Type B pancreatic cell (in vitro differentiated cells): ENCODE measurements around the gene GIN1. TPM values are rescaled to one million over a fixed set of nuclear protein-coding genes. Genes with fewer than 3 reads are reported as not detected.
"Not testable (repeated sequence)": the region's sequence is repeated elsewhere in the genome, so short reads cannot be mapped to it uniquely, and the experiment has no call there.

Experiments used
- DNase-seq: peaks from one replicate; pipeline ENCODE4 v3.0.0; 2021; ENCODE audit warnings: mixed read lengths; ENCODE audit not compliant: unreplicated experiment; ENCODE audit errors: extremely low spot score
- H3K27ac Mint-ChIP-seq: 2 replicates; pipeline ENCODE4 v1.8.0; 2021; ENCODE audit warnings: mild to moderate bottlenecking, mixed read lengths
- H3K27me3 Mint-ChIP-seq: 2 replicates; pipeline ENCODE4 v1.8.0; 2021; ENCODE audit warnings: mixed read lengths
- H3K36me3 Mint-ChIP-seq: 2 replicates; pipeline ENCODE4 v1.8.0; 2021; ENCODE audit warnings: mixed read lengths
- H3K4me1 Mint-ChIP-seq: one replicate; pipeline ENCODE4 v1.8.0; 2021; ENCODE audit warnings: mixed read lengths; ENCODE audit not compliant: unreplicated experiment
- H3K4me3 Mint-ChIP-seq: 2 replicates; pipeline ENCODE4 v1.8.0; 2021; ENCODE audit warnings: mild to moderate bottlenecking, mixed read lengths
- H3K9me3 Mint-ChIP-seq: 2 replicates; pipeline ENCODE4 v1.8.0; 2021; ENCODE audit warnings: mixed read lengths
- long read RNA-seq: library from polyadenylated mRNA; unstranded; transcript quantifications from one replicate; pipeline ENCODE4 v2.0.0, GENCODE V29; 2020
- total RNA-seq: library from RNA; stranded (reverse); gene quantifications from 2 replicates; pipeline ENCODE4 v1.2.1, GENCODE V29; 2021; ENCODE audit warnings: low replicate concordance
- TF ChIP-seq, protein P1 (sequence below): fragments of 200-600 bp; sonication (generic); conservative IDR thresholded peaks from 2 replicates; pipeline ENCODE4 v1.5.0; 2021; ENCODE audit warnings: antibody characterized with exemption, mild to moderate bottlenecking

Gene GIN1, protein sequence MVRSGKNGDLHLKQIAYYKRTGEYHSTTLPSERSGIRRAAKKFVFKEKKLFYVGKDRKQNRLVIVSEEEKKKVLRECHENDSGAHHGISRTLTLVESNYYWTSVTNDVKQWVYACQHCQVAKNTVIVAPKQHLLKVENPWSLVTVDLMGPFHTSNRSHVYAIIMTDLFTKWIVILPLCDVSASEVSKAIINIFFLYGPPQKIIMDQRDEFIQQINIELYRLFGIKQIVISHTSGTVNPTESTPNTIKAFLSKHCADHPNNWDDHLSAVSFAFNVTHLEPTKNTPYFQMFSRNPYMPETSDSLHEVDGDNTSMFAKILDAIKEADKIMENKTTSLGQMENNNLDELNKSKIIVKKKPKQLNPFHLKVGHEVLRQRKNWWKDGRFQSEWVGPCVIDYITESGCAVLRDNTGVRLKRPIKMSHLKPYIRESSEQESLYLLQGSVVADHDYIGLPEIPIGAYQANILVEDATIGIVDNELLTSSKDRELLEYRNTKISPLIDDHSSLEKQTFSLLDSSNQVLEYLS
- 6.9 and 8.0 TPM in 2 replicates for total RNA-seq
- long read RNA-seq, transcript GIN1-201 (8 exons, 3,229 nt) = major isoform, 20 of 26 reads
- long read RNA-seq, partial matches to known transcripts = 0 of 26 reads
- long read RNA-seq, other reads (novel, unspliced or antisense) = 5 of 26 reads

DNA sequence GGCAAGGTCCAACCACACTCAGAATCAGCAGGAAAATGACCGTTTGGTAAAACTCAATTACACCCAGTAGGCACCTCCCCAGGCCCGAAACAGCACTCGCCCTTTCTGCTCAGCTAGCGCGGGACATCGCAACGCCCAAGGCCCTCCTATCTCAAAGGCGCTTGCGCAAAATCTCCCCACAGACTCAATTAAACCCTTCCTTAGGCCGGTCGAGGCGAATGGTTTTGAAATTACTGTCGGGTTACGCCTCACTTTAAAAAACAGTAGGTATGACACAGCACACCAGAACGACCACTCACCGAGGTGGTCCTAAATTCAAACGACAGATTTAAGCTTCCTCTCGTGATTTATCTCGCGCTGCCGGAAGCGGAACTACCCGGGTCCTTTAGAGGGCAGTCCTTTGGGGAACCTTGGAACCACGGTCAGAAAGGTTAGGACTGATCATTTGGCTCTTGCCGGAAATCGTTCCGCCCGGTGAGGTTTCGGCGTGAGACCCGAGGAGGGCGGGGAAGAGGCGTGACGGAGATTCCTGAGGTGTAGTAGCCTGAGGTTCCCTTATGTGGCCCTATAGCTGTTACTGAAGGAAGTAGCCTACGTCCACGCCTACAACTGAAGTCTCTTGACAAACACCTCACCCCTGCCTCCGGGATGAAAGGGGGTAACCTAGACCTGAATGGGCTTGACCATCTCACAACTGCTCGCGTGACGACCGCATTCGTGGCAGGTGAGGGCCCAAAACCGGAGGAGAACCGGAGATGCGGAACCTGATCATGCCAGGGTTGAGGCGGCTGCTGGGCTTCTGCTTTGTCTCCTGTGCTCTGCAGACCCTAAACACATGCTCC, at the start of gene GIN1, which contains the start of gene PPIP5K2:
TSS of gene GIN1 (minus strand) at position 374 of the 842 bp plus-strand sequence. CDS start 11,431 bp downstream, outside the sequence.
TSS of gene PPIP5K2 (plus strand) at position 537 of the 842 bp plus-strand sequence. CDS start 9,289 bp downstream, outside the sequence.
- no peaks in the 10 kb centered on the region for H3K9me3 Mint-ChIP-seq

DNA sequence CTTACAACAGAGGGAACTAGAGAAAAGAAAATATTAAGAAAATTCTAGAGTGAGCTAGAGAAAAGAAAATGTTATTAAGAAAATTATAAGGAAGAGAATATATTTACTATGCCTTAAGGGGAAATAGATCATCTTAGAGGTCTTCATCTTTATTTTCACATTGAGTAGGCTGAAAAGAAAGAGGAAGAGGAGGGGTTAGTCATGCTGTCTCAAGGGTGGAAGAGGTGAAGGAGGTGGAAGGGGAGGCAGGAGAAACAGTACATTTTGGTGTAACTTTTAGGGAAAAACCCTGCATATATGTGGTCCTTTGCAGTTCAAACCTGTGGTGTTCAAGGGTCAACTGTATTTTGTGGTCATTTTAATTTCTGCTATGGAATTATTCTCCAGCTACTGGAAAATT, 46.8 kb upstream of the GIN1 start:
- H3K27ac Mint-ChIP-seq = no peak overlapping the region
- H3K36me3 Mint-ChIP-seq = peaks cover 15% of the 10 kb centered on the region

More for the DNA sequence above, at the start of gene GIN1, which contains the start of gene PPIP5K2:
- peak; percentile 97 for DNase-seq
- Mint-ChIP-seq H3K27me3 (no peaks in the 10 kb centered on the region), H3K27ac (peak within 1 kb of the TSS; percentile 99), H3K4me1 (peaks cover 16% of the 10 kb centered on the region), H3K4me3 (peak within 1 kb of the TSS; percentile 96), H3K36me3 (peaks cover 11% of the 10 kb centered on the region)
- TF ChIP-seq, protein P1, sequence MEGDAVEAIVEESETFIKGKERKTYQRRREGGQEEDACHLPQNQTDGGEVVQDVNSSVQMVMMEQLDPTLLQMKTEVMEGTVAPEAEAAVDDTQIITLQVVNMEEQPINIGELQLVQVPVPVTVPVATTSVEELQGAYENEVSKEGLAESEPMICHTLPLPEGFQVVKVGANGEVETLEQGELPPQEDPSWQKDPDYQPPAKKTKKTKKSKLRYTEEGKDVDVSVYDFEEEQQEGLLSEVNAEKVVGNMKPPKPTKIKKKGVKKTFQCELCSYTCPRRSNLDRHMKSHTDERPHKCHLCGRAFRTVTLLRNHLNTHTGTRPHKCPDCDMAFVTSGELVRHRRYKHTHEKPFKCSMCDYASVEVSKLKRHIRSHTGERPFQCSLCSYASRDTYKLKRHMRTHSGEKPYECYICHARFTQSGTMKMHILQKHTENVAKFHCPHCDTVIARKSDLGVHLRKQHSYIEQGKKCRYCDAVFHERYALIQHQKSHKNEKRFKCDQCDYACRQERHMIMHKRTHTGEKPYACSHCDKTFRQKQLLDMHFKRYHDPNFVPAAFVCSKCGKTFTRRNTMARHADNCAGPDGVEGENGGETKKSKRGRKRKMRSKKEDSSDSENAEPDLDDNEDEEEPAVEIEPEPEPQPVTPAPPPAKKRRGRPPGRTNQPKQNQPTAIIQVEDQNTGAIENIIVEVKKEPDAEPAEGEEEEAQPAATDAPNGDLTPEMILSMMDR = peak; percentile 17

DNA sequence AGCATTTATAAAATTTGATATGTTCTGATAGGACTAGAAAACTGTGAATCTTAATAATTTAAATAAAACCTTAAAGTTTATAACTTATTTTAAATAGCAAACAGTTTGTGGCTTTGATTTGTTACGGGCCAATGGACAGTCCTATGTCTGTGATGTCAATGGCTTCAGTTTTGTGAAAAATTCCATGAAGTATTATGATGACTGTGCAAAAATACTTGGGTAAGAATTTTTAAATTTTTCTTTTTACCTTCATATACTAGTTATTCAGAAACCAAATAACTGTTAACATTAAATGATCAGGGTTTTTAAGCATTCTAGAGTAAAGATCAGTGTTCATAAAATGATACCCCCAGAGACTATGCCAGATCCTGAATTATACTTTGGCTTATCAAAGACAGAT, 31.2 kb upstream of the GIN1 start:
- H3K36me3 Mint-ChIP-seq = peaks cover 9% of the 10 kb centered on the region

More for the DNA sequence above, 46.8 kb upstream of the GIN1 start:
- Mint-ChIP-seq H3K27me3 (no peaks in the 10 kb centered on the region), H3K9me3 (no peaks in the 10 kb centered on the region), H3K4me1 (no peaks in the 10 kb centered on the region), H3K4me3 (no peak overlapping the region)
- TF ChIP-seq, protein P1 = no peak
- no peak for DNase-seq

DNA sequence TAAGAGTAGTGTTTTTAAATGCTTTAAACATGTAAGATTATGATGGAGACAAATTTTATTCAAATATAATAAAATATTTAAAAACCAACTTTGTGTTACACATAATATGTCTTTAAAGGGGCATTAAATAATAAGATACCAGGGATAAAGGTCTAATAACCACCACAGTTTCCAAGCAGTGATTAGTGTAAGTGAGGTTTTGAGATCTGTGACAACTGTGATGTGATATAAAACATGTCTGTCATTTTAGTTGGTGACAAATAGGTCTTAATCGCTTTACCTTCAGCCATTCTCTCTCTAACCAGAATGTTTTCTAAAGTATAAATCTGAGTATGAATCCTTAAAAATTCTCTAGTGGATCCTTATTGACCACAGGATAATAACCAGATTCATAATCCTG, 28.3 kb upstream of the GIN1 start:
- no peak overlapping the region for H3K4me3 Mint-ChIP-seq
- H3K36me3 Mint-ChIP-seq = peaks cover 8% of the 10 kb centered on the region
- no peaks in the 10 kb centered on the region for H3K4me1 Mint-ChIP-seq
- H3K9me3 Mint-ChIP-seq = no peaks in the 10 kb centered on the region
- no peaks in the 10 kb centered on the region for H3K27me3 Mint-ChIP-seq
- DNase-seq = no peak
- TF ChIP-seq, protein P1 = no peak
- H3K27ac Mint-ChIP-seq = no peak overlapping the region

More for the DNA sequence above, 31.2 kb upstream of the GIN1 start:
- TF ChIP-seq, protein P1 = no peak
- Mint-ChIP-seq H3K27me3 (no peaks in the 10 kb centered on the region), H3K4me1 (no peaks in the 10 kb centered on the region), H3K4me3 (no peak overlapping the region), H3K27ac (no peak overlapping the region), H3K9me3 (no peaks in the 10 kb centered on the region)
- DNase-seq = no peak

DNA sequence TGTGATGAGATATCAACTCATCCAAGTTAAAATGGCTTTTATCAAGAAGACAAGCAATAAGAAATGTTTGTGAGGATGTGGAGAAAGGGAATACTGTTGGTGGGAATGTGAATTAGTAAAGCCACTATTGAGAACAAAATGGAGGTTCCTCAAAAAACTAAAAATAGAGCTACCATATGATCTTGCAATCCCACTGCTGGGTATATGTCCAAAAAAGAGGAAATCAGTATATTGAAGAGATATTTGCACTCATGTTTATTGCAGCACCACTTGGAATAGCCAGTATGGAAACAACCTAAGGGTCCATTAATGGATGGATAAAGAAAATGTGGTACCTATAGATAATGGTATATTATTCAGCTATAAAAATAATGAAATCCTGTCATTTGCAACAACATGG, 25.3 kb upstream of the GIN1 start:
- no peaks in the 10 kb centered on the region for H3K4me1 Mint-ChIP-seq
- H3K4me3 Mint-ChIP-seq = no peak overlapping the region
- TF ChIP-seq, protein P1 = no peak
- H3K27me3 Mint-ChIP-seq = no peaks in the 10 kb centered on the region
- no peak for DNase-seq
- H3K27ac Mint-ChIP-seq = no peak overlapping the region
- no peaks in the 10 kb centered on the region for H3K9me3 Mint-ChIP-seq
- H3K36me3 Mint-ChIP-seq = peaks cover 12% of the 10 kb centered on the region

DNA sequence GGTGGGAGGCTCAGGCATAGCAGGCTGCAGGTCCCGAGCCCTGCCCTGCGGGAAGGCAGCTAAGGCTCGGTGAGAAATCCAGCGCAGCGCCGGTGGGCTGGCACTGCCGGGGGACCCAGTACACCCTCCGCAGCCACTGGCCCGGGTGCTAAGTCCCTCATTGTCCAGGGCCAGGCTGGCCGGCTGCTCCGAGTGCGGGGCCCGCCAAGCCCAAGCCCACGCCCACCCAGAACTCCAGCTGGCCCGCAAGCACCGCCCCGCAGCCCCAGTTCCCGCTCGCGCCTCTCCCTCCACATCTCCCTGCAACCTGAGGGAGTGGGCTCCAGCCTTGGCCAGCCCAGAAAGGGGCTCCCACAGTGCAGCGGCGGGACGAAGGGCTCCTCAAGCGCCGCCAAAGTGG, 22.2 kb upstream of the GIN1 start:
- H3K4me1 Mint-ChIP-seq, H3K4me3 Mint-ChIP-seq, H3K27me3 Mint-ChIP-seq, H3K9me3 Mint-ChIP-seq, DNase-seq, H3K27ac Mint-ChIP-seq: not testable (repeated sequence)
- peaks cover 20% of the 10 kb centered on the region for H3K36me3 Mint-ChIP-seq
